Islet precursor cell (in vitro differentiated cells): ENCODE results near the gene RMI2.
"Not testable (repeated sequence)": the region's sequence is repeated elsewhere in the genome, so short reads cannot be mapped to it uniquely, and the experiment has no call there.

Source experiments
- DNase-seq: peaks from one replicate; pipeline ENCODE4 v3.0.0-alpha.2; 2018

RMI2 gene

GRCh38 chr16:11345040-11345862 lies at the start of gene RMI2:
Gene RMI2, plus strand, starts transcription at chr16:11345459. Its CDS starts 13 bp downstream, at chr16:11345472.
- peak; percentile 97 for DNase-seq

- DNase-seq, result no peak
Observed at GRCh38 chr16:11295672-11296071, 49.6 kb upstream of the RMI2 start.

- no peak for DNase-seq
Observed at GRCh38 chr16:11296351-11296705, 48.9 kb upstream of the RMI2 start.

- DNase-seq, result no peak
Observed at GRCh38 chr16:11296706-11297491, 48.4 kb upstream of the RMI2 start.

GRCh38 chr16:11297492-11298142 lies 47.6 kb upstream of the RMI2 start:
- peak; percentile 82 for DNase-seq

GRCh38 chr16:11298143-11298900 lies 46.9 kb upstream of the RMI2 start:
- DNase-seq, result no peak

GRCh38 chr16:11298950-11299547 lies 46.2 kb upstream of the RMI2 start:
- not testable (repeated sequence) for DNase-seq

GRCh38 chr16:11299865-11300559 lies 45.2 kb upstream of the RMI2 start:
- DNase-seq, result no peak

GRCh38 chr16:11300560-11300892 lies 44.7 kb upstream of the RMI2 start:
- DNase-seq, result no peak

- no peak for DNase-seq
Observed at GRCh38 chr16:11301645-11302501, 43.4 kb upstream of the RMI2 start.

GRCh38 chr16:11302977-11303376 lies 42.3 kb upstream of the RMI2 start:
- DNase-seq, result no peak

GRCh38 chr16:11303405-11304138 lies 41.7 kb upstream of the RMI2 start:
- no peak for DNase-seq

- DNase-seq, result no peak
Observed at GRCh38 chr16:11306381-11306780, 38.9 kb upstream of the RMI2 start.

- no peak for DNase-seq
Observed at GRCh38 chr16:11306997-11307638, 38.1 kb upstream of the RMI2 start.

GRCh38 chr16:11307639-11308492 lies 37.4 kb upstream of the RMI2 start:
- DNase-seq, result no peak

GRCh38 chr16:11308493-11309283 lies 36.6 kb upstream of the RMI2 start:
- DNase-seq, result no peak

- DNase-seq, result no peak
Observed at GRCh38 chr16:11309895-11310633, 35.2 kb upstream of the RMI2 start.
